HepG2 (cell line): ENCODE results near the gene GGA3. TPM values are rescaled to one million over a fixed set of nuclear protein-coding genes. Genes with fewer than 3 reads are reported as not detected.

Experiments
- ADNP ChIP-seq: sonication (generic); formaldehyde crosslinking; IDR thresholded peaks from 2 replicates; pipeline ENCODE4 v1.4.0; 2020; ENCODE audit warnings: missing genetic modification reagents
- ARID5B ChIP-seq: IDR thresholded peaks from 2 replicates; pipeline ENCODE4 v1.4.0; 2020; ENCODE audit warnings: mild to moderate bottlenecking, missing genetic modification reagents
- ATAD3A ChIP-seq: sonication (generic); formaldehyde crosslinking; IDR thresholded peaks from 2 replicates; pipeline ENCODE4 v1.4.0; 2020; ENCODE audit warnings: missing genetic modification reagents
- CBX2 ChIP-seq, 2 experiments: fragments of 200-600 bp in 1 of 2; sonication (generic); formaldehyde crosslinking in 1 of 2; IDR thresholded peaks; 2 replicates each; pipeline versions ENCODE4 v1.7.0 to v1.8.1; 2018 to 2022; ENCODE audit warnings: low read depth in 2 of 2, low read length in 1 of 2, mild to moderate bottlenecking in 1 of 2, missing genetic modification reagents in 1 of 2
- ETV6 ChIP-seq: sonication (generic); formaldehyde crosslinking; conservative IDR thresholded peaks from 2 replicates; pipeline ENCODE4 v1.4.0; 2020; ENCODE audit warnings: missing genetic modification reagents
- KLF13 ChIP-seq: sonication (generic); formaldehyde crosslinking; IDR thresholded peaks from 2 replicates; pipeline ENCODE4 v1.4.0; 2020; ENCODE audit warnings: mild to moderate bottlenecking, missing genetic modification reagents
- NR1H2 ChIP-seq: sonication (generic); formaldehyde crosslinking; IDR thresholded peaks from 2 replicates; pipeline ENCODE4 v1.8.1; 2022; ENCODE audit warnings: low read depth, missing genetic modification reagents, borderline replicate concordance
- PAXIP1 ChIP-seq: sonication (generic); formaldehyde crosslinking; conservative IDR thresholded peaks from 2 replicates; pipeline ENCODE4 v1.4.0; 2020; ENCODE audit warnings: mild to moderate bottlenecking, missing genetic modification reagents, moderate library complexity
- RBM39 ChIP-seq: fragments of 200-400 bp; formaldehyde crosslinking; IDR thresholded peaks from one replicate; pipeline ENCODE4 v1.6.1; 2018; ENCODE audit warnings: antibody characterized with exemption, mild to moderate bottlenecking, low read depth, low read length; ENCODE audit not compliant: poor library complexity, severe bottlenecking
- SIX1 ChIP-seq: sonication (generic); formaldehyde crosslinking; IDR thresholded peaks from 2 replicates; pipeline ENCODE4 v1.4.0; 2020; ENCODE audit warnings: missing genetic modification reagents, borderline replicate concordance
- SOX13 ChIP-seq, 3 experiments: fragments of 450-650 bp in 1 of 3; sonication (generic) in 1 of 3; formaldehyde crosslinking in 1 of 3; IDR thresholded peaks in 2 of 3; conservative IDR thresholded peaks in 1 of 3; 2 replicates each; pipeline versions ENCODE4 v1.5.0 to v1.6.1; 2016 to 2020; ENCODE audit warnings: antibody characterized with exemption in 1 of 3, mild to moderate bottlenecking in 1 of 3, missing compliant biosample characterization in 1 of 3, missing genetic modification reagents in 1 of 3, moderate library complexity in 1 of 3
- ZNF333 ChIP-seq: sonication (generic); formaldehyde crosslinking; IDR thresholded peaks from 2 replicates; pipeline ENCODE4 v1.4.0; 2020; ENCODE audit warnings: mild to moderate bottlenecking, missing genetic modification reagents, borderline replicate concordance
- ZNF615 ChIP-seq: sonication (generic); formaldehyde crosslinking; IDR thresholded peaks from 2 replicates; pipeline ENCODE4 v1.5.0; 2020; ENCODE audit warnings: mild to moderate bottlenecking, missing genetic modification reagents, borderline replicate concordance
- ZNF766 ChIP-seq: sonication (generic); formaldehyde crosslinking; IDR thresholded peaks from 2 replicates; pipeline ENCODE4 v1.5.0; 2020; ENCODE audit warnings: missing genetic modification reagents, borderline replicate concordance
- ZNF781 ChIP-seq: sonication (generic); formaldehyde crosslinking; IDR thresholded peaks from 2 replicates; pipeline ENCODE4 v1.5.1; 2020; ENCODE audit warnings: borderline replicate concordance, mild to moderate bottlenecking, missing genetic modification reagents; ENCODE audit errors: not compliant biosample characterization
- ZNF839 ChIP-seq: sonication (generic); formaldehyde crosslinking; IDR thresholded peaks from 2 replicates; pipeline ENCODE4 v1.4.0; 2020; ENCODE audit warnings: missing genetic modification reagents, mild to moderate bottlenecking, borderline replicate concordance
- polyA plus RNA-seq, 8 experiments: library from polyadenylated mRNA; depleted of rRNA in 3 of 8; stranded (reverse) in 7 of 8; unstranded in 1 of 8; fragments of >200 nt; fragmentation: Illumina TruSeq in 4 of 8; extraction: Trizol in 4 of 8; gene quantifications; 2 replicates each; pipeline versions ENCODE4 v1.2.1 to v1.2.3, GENCODE V29; 2011 to 2016; ENCODE audit warnings: low read depth in 4 of 8, missing spikeins in 1 of 8, mixed read lengths in 1 of 8; ENCODE audit not compliant: insufficient read depth in 1 of 8
- total RNA-seq, 5 experiments: library from RNA; depleted of rRNA; stranded (reverse); fragments of >200 nt; fragmentation: Illumina TruSeq; extraction: Trizol; gene quantifications; 2 replicates each; pipeline ENCODE4 v1.2.3, GENCODE V29; 2016; ENCODE audit warnings: low read depth in 1 of 5
- TF ChIP-seq, protein P1 (sequence below): sonication (generic); formaldehyde crosslinking; IDR thresholded peaks from 2 replicates; pipeline ENCODE4 v1.9.0; 2021; ENCODE audit warnings: missing genetic modification reagents, borderline replicate concordance

GGA3 gene
- total and polyA plus RNA-seq, 2 of the 13 experiments (the other 11 are each of a cell fraction or from before 2014, with no cell fraction given): 28.4 to 43.7 TPM

DNA sequence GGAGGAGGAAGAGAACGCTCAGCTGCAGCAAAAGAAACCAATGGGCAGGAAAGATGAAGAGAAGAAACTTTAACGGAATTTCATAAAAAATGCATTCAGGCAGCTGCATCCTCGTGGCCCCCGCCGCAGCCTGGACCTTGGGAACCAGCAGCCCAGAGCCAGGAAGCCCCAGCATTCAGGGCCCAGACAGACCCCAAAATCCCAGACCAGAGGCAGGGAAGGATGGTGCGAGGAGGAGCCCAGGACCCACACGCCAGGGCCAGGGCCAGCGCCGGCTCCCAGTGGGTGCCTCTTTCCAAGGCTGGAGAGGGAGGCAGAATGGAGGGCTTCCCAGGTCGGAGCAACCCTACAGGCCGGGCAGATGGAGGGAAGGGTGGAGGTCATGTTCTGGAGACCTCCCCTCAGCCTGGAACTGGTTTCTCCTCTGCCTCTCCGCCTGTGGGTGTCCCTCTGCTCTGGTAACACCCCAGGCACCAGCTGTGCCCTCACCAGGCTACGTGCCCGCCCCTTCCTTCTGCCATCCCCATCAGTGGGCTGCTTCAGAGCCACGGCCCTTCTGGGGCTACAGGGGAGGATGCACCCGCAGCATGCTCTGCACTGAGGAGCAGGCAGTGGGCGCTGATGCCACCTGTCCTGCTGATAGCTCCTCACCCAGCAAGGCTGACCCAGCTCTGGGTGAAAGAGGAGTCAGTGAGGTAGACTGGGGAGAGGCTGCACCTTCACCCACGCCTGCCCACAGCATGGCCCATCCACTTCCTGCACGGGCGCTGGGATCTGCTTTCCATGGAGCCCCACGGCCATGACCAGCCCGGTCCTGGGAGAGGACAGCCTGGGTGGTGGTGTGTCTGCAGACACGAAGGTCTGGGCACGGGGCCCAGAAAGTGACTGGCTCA, 10.8 kb upstream of the GGA3 start (continued):
- TF ChIP-seq PAXIP1: no peak
- TF ChIP-seq NR1H2 (CRISPR knock-in tag): no peak
- no peak for TF ChIP-seq KLF13 (CRISPR knock-in tag)
- TF ChIP-seq ZNF333 (CRISPR knock-in tag): peak; percentile 20; the same call in 1 of the 2 replicates
- TF ChIP-seq, protein P1, sequence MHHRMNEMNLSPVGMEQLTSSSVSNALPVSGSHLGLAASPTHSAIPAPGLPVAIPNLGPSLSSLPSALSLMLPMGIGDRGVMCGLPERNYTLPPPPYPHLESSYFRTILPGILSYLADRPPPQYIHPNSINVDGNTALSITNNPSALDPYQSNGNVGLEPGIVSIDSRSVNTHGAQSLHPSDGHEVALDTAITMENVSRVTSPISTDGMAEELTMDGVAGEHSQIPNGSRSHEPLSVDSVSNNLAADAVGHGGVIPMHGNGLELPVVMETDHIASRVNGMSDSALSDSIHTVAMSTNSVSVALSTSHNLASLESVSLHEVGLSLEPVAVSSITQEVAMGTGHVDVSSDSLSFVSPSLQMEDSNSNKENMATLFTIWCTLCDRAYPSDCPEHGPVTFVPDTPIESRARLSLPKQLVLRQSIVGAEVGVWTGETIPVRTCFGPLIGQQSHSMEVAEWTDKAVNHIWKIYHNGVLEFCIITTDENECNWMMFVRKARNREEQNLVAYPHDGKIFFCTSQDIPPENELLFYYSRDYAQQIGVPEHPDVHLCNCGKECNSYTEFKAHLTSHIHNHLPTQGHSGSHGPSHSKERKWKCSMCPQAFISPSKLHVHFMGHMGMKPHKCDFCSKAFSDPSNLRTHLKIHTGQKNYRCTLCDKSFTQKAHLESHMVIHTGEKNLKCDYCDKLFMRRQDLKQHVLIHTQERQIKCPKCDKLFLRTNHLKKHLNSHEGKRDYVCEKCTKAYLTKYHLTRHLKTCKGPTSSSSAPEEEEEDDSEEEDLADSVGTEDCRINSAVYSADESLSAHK: no peak
- TF ChIP-seq SOX13 (IDR thresholded peaks at IDR 0.05): no peak
- TF ChIP-seq SOX13 (CRISPR knock-in tag; conservative IDR thresholded peaks at IDR 0.05 in 1 of 2, IDR thresholded peaks at IDR 0.05 in 1 of 2): no peak
- TF ChIP-seq ARID5B (CRISPR knock-in tag): no peak
- peak; percentile 11; the same call in 1 of the 2 replicates for TF ChIP-seq ZNF839 (CRISPR knock-in tag)
- TF ChIP-seq ADNP (CRISPR knock-in tag): no peak
- TF ChIP-seq SIX1 (CRISPR knock-in tag): no peak
- TF ChIP-seq ZNF615: no peak
- TF ChIP-seq ZNF781 (CRISPR knock-in tag): no peak
- TF ChIP-seq ZNF766: no peak
- TF ChIP-seq ATAD3A (CRISPR knock-in tag): no peak
- TF ChIP-seq CBX2 (IDR thresholded peaks at IDR 0.05; ENCODE audit: low read depth, low read length): no peak
- no peak for TF ChIP-seq CBX2 (CRISPR knock-in tag; IDR thresholded peaks at IDR 0.05; ENCODE audit: low read depth)
- TF ChIP-seq RBM39: no peak
- TF ChIP-seq ETV6 (CRISPR knock-in tag): no peak
